Gastrocnemius medialis (tissue), 4 donors: Measurements from ENCODE around the gene ERAP2. TPM values are rescaled to one million over a fixed set of nuclear protein-coding genes. Genes with fewer than 3 reads are reported as not detected.

Experiments used
- ATAC-seq, 2 donors: fragments of 150-250 bp; one replicate each; pipeline ENCODE4 v1.9.1; 2016
- DNase-seq, 2 donors: peaks; one replicate each; pipeline ENCODE4 v3.0.0-alpha.2; 2019
- H3K27ac ChIP-seq, 4 donors: fragments of 200-600 bp; sonication (generic); 1 replicate in 1 of 4; 2 replicates in 3 of 4; pipeline ENCODE4 v1.5.1; 2016 to 2018; ENCODE audit warnings: mild to moderate bottlenecking in 2 of 4, moderate library complexity in 1 of 4
- H3K27me3 ChIP-seq, 3 donors: fragments of 200-600 bp; sonication (generic) in 2 of 3; 1 replicate in 1 of 3; 2 replicates in 2 of 3; pipeline versions ENCODE4 v1.5.1 to v1.6.0; 2016 to 2019; ENCODE audit warnings: mild to moderate bottlenecking in 1 of 3, moderate library complexity in 1 of 3
- H3K36me3 ChIP-seq, 2 donors: fragments of 200-600 bp; sonication (generic) in 1 of 2; one replicate each; pipeline ENCODE4 v1.5.1; 2017 to 2018
- H3K4me1 ChIP-seq, 2 donors: fragments of 200-600 bp; sonication (generic) in 1 of 2; one replicate each; pipeline ENCODE4 v1.5.1; 2016 to 2017; ENCODE audit warnings: mild to moderate bottlenecking in 2 of 2
- H3K4me3 ChIP-seq, 4 donors: fragments of 200-600 bp; sonication (generic) in 3 of 4; 1 replicate in 1 of 4; 2 replicates in 3 of 4; pipeline ENCODE4 v1.5.1; 2016 to 2019; ENCODE audit warnings: mild to moderate bottlenecking in 2 of 4
- H3K9me3 ChIP-seq, 3 donors: fragments of 200-600 bp; sonication (generic) in 2 of 3; 1 replicate in 1 of 3; 2 replicates in 2 of 3; pipeline ENCODE4 v1.5.1; 2016 to 2019
- POLR2A ChIP-seq, 2 donors: fragments of 450-650 bp; IDR thresholded peaks; one replicate each; pipeline ENCODE4 v1.6.1; 2017; ENCODE audit warnings: antibody characterized with exemption in 2 of 2, mild to moderate bottlenecking in 2 of 2, moderate library complexity in 2 of 2
- in situ Hi-C, 4 donors: fragments of 200-750 bp; cut with MboI; loops; one replicate each; pipeline versions ENCODE4 v1.15.0 to v1.8.0; 2017; ENCODE audit warnings: low sequenced_read_pairs in 4 of 4
- intact Hi-C: fragments of 100-400 bp; cut with DNase I; formaldehyde crosslinking; loops from one replicate; pipeline ENCODE4 v1.15.1; 2023; ENCODE audit warnings: low total_unique reads
- total RNA-seq, 4 donors: library from RNA; depleted of rRNA; stranded (reverse); fragments of >200 nt; gene quantifications; one replicate each; pipeline versions ENCODE4 v1.1.0 to v1.2.3, GENCODE V29; 2016
- TF ChIP-seq, protein P1 (sequence below), 5 experiments: fragments of 450-650 bp in 3 of 5; fragments of 200-600 bp in 2 of 5; sonication (generic) in 2 of 5; IDR thresholded peaks in 4 of 5; conservative IDR thresholded peaks in 1 of 5; 1 replicate in 4 of 5; 2 replicates in 1 of 5; pipeline ENCODE4 v1.5.1; 2016 to 2019; ENCODE audit warnings: antibody characterized with exemption in 5 of 5, mild to moderate bottlenecking in 3 of 5, moderate library complexity in 3 of 5

The ERAP2 gene
- total RNA-seq, 4 donors from 2014 or later, result 1.1 to 8.5 (median 2.9) TPM

GRCh38 chr5:96902876-96903275 is 26.6 kb downstream of the ERAP2 start:
- H3K27me3 ChIP-seq, result no peaks in the 10 kb centered on the region
- in situ Hi-C loops, result no loop called here
- H3K4me1 ChIP-seq, result no peaks in the 10 kb centered on the region
- H3K9me3 ChIP-seq, result no peaks in the 10 kb centered on the region
- no peak for TF ChIP-seq POLR2A (IDR thresholded peaks at IDR 0.05)
- TF ChIP-seq, protein P1, sequence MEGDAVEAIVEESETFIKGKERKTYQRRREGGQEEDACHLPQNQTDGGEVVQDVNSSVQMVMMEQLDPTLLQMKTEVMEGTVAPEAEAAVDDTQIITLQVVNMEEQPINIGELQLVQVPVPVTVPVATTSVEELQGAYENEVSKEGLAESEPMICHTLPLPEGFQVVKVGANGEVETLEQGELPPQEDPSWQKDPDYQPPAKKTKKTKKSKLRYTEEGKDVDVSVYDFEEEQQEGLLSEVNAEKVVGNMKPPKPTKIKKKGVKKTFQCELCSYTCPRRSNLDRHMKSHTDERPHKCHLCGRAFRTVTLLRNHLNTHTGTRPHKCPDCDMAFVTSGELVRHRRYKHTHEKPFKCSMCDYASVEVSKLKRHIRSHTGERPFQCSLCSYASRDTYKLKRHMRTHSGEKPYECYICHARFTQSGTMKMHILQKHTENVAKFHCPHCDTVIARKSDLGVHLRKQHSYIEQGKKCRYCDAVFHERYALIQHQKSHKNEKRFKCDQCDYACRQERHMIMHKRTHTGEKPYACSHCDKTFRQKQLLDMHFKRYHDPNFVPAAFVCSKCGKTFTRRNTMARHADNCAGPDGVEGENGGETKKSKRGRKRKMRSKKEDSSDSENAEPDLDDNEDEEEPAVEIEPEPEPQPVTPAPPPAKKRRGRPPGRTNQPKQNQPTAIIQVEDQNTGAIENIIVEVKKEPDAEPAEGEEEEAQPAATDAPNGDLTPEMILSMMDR (IDR thresholded peaks at IDR 0.05 in 4 of 5, conservative IDR thresholded peaks at IDR 0.05 in 1 of 5), result no peak
- no peak overlapping the region for H3K4me3 ChIP-seq
- no peaks in the 10 kb centered on the region for H3K36me3 ChIP-seq
- H3K27ac ChIP-seq, result no peak overlapping the region
- intact Hi-C loops, result loop anchor here (2.0 kb wide), 1 partner anchor 14 kb away; no protein-coding TSS in a partner anchor
- DNase-seq (no peak), ATAC-seq (no peak)

DNA sequence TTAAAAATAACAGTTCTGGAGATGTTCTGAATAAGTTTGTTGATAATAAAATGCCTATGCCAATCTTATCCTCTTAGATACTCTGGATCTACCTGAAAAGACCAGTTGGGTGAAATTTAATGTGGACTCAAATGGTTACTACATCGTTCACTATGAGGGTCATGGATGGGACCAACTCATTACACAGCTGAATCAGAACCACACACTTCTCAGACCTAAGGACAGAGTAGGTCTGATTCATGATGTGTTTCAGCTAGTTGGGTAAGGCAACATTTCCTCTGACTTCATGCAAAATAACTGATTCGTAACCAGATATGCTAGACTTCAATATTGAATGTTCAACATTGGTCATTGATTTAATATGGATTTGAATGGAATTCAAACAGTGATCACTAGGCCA is 27.0 kb downstream of the ERAP2 start:
- Histone ChIP-seq H3K36me3 (no peaks in the 10 kb centered on the region), H3K27ac (no peak overlapping the region), H3K4me1 (peaks cover 0 to 3% of the 10 kb centered on the region in 2 donors), H3K27me3 (no peaks in the 10 kb centered on the region), H3K9me3 (no peaks in the 10 kb centered on the region), H3K4me3 (no peak overlapping the region)
- intact Hi-C loops, result loop anchor here (2.0 kb wide), 1 partner anchor 14 kb away; no protein-coding TSS in a partner anchor
- TF ChIP-seq, protein P1 (IDR thresholded peaks at IDR 0.05 in 4 of 5, conservative IDR thresholded peaks at IDR 0.05 in 1 of 5), result no peak
- no peak for TF ChIP-seq POLR2A (IDR thresholded peaks at IDR 0.05)
- ATAC-seq, result no peak
- no peak for DNase-seq
- in situ Hi-C loops, result no loop called here

GRCh38 chr5:96904054-96904931 is 28.0 kb downstream of the ERAP2 start:
- Histone ChIP-seq H3K9me3 (no peaks in the 10 kb centered on the region), H3K36me3 (no peaks in the 10 kb centered on the region), H3K4me3 (no peak overlapping the region), H3K4me1 (peaks cover 5 to 13% of the 10 kb centered on the region in 2 donors), H3K27me3 (no peaks in the 10 kb centered on the region), H3K27ac (no peak overlapping the region)
- no peak for TF ChIP-seq POLR2A (IDR thresholded peaks at IDR 0.05)
- TF ChIP-seq, protein P1 (IDR thresholded peaks at IDR 0.05 in 4 of 5, conservative IDR thresholded peaks at IDR 0.05 in 1 of 5), result no peak
- DNase-seq (no peak), ATAC-seq (no peak)
- intact Hi-C loops (no loop called here), in situ Hi-C loops (no loop called here)

- ATAC-seq, result no peak
- H3K4me3 ChIP-seq, result no peak overlapping the region
- no peaks in the 10 kb centered on the region for H3K27me3 ChIP-seq
- no peak for TF ChIP-seq POLR2A (IDR thresholded peaks at IDR 0.05)
- TF ChIP-seq, protein P1 (IDR thresholded peaks at IDR 0.05 in 4 of 5, conservative IDR thresholded peaks at IDR 0.05 in 1 of 5), result no peak
- intact Hi-C loops, result no loop called here
- no peaks in the 10 kb centered on the region for H3K9me3 ChIP-seq
- DNase-seq, result no peak
- H3K4me1 ChIP-seq, result peaks cover 10 to 23% of the 10 kb centered on the region in 2 donors
- H3K27ac ChIP-seq, result no peak overlapping the region
- in situ Hi-C loops, result no loop called here
- H3K36me3 ChIP-seq, result no peaks in the 10 kb centered on the region
These were observed 29.6 kb downstream of the ERAP2 start for GRCh38 chr5:96905864-96906263.
